Measurements from ENCODE around the gene CLCN4. TPM values are rescaled to one million over a fixed set of nuclear protein-coding genes. Genes with fewer than 3 reads are reported as not detected.

CLCN4 gene
- total RNA-seq, 8 experiments from 2014 or later, result 1.6 to 28.2 (median 21.0) TPM

GRCh38 chrX:10280071-10280470 lies 123.3 kb downstream of the CLCN4 start:
- H3K4me1 ChIP-seq (replicated peaks in 1 of 2), result peaks cover 0 to 2% of the 10 kb centered on the region in 2 donors
- no peak overlapping the region for H3K27ac ChIP-seq
- H3K4me3 ChIP-seq, result no peak overlapping the region
- WGBS, 10 experiments, result 0 to 75% methylated on average over 2 of the region's 2 CpGs; no CpG with 5 or more reads in 8 of the 10 experiments
- ATAC-seq (replicated peaks in 6 of 8), result peak in 3 of 8 experiments; percentile 65 to 77 (median 70)
- in situ Hi-C loops (cut with MboI; ENCODE audit: low pct_unique_long_range_greater_than_20kb in 2 of 9, low sequenced_read_pairs in 9 of 9, unreplicated experiment in 9 of 9), result no loop called here

DNA sequence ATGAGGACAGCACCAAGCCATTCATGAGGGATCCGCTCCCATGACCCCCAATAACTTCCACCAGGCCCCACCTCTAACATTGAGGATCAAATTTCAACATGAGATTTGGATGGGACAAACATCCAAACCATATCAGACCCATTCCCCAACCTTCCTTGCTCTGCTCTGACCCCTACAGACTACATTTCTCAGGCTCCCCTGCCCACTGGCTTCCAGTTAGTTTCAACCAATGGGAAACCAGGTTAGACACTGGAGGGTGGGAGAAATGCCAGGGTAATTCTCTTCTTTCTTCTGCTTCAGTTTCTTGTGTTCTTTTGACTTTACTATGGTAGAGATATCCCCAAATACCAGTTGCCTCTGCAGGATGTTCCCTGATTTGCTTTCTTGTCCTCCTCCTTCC lies 125.7 kb downstream of the CLCN4 start:
- in situ Hi-C loops (cut with MboI; ENCODE audit: low pct_unique_long_range_greater_than_20kb in 2 of 9, low sequenced_read_pairs in 9 of 9, unreplicated experiment in 9 of 9), result no loop called here
- WGBS, 10 experiments, result no CpG with 5 or more reads among the region's 1 CpG

GRCh38 chrX:10286195-10286594 lies 129.4 kb downstream of the CLCN4 start:
- in situ Hi-C loops (cut with MboI; ENCODE audit: low pct_unique_long_range_greater_than_20kb in 2 of 9, low sequenced_read_pairs in 9 of 9, unreplicated experiment in 9 of 9), result no loop called here
- H3K4me1 ChIP-seq (replicated peaks in 1 of 2), result peaks cover 0 to under 1% of the 10 kb centered on the region in 2 donors
- no peak for ATAC-seq (replicated peaks in 6 of 8)
- 48 to 100% (median 75%) methylated on average over 1 to 3 of the region's 6 CpGs; no CpG with 5 or more reads in 6 of the 10 experiments for WGBS, 10 experiments
- H3K4me3 ChIP-seq, result no peak overlapping the region
- H3K27ac ChIP-seq, result no peak overlapping the region

More for the DNA sequence above, 125.7 kb downstream of the CLCN4 start:
- Histone ChIP-seq H3K4me1 (replicated peaks in 1 of 2) (peaks cover 0 to 2% of the 10 kb centered on the region in 2 donors), H3K27ac (no peak overlapping the region), H3K4me3 (no peak overlapping the region)
- ATAC-seq (replicated peaks in 6 of 8), result no peak

Other genes with a start within 250 kb of the CLCN4 start
- gene CLDN34, start 189.6 kb upstream of the CLCN4 start, total RNA-seq, result under 1 TPM in 5 of 8 experiments, not detected in 3; 0.45 to 0.90 (median 0.64) TPM

Data from motor neuron (in vitro differentiated cells).